ENCODE results near the gene ATP6AP1.

The ATP6AP1 gene

GRCh38 chrX:154458954-154459778, 30.7 kb downstream of the ATP6AP1 start:
- H3K9ac ChIP-seq (ENCODE audit: low read length): no peak overlapping the region
- no peaks in the 10 kb centered on the region for H3K4me1 ChIP-seq (ENCODE audit: insufficient read depth, low read length)
- no peaks in the 10 kb centered on the region for H3K36me3 ChIP-seq (ENCODE audit: insufficient read depth, low read length)
- no peaks in the 10 kb centered on the region for H3K9me3 ChIP-seq (ENCODE audit: low read length)
- no peaks in the 10 kb centered on the region for H3K27me3 ChIP-seq (ENCODE audit: control insufficient read depth in 1 of 2, insufficient read depth in 2 of 2, low read length in 2 of 2)
- peak overlapping the region; percentile 63 for H3K27ac ChIP-seq (ENCODE audit: low read depth, low read length)
- H3K4me3 ChIP-seq (ENCODE audit: low read depth in 1 of 2, low read length in 2 of 2): peak overlapping the region; percentile 59 to 64

GRCh38 chrX:154459832-154460231, 31.4 kb downstream of the ATP6AP1 start:
- no peak overlapping the region for H3K27ac ChIP-seq (ENCODE audit: low read depth, low read length)
- no peaks in the 10 kb centered on the region for H3K36me3 ChIP-seq (ENCODE audit: insufficient read depth, low read length)
- peak overlapping the region in 1 of 2 donors; percentile 27 for H3K4me3 ChIP-seq (ENCODE audit: low read depth in 1 of 2, low read length in 2 of 2)
- no peaks in the 10 kb centered on the region for H3K9me3 ChIP-seq (ENCODE audit: low read length)
- H3K9ac ChIP-seq (ENCODE audit: low read length): no peak overlapping the region
- no peaks in the 10 kb centered on the region for H3K27me3 ChIP-seq (ENCODE audit: control insufficient read depth in 1 of 2, insufficient read depth in 2 of 2, low read length in 2 of 2)
- no peaks in the 10 kb centered on the region for H3K4me1 ChIP-seq (ENCODE audit: insufficient read depth, low read length)

- Histone ChIP-seq H3K9ac (ENCODE audit: low read length) (no peak overlapping the region), H3K9me3 (ENCODE audit: low read length) (no peaks in the 10 kb centered on the region), H3K27me3 (ENCODE audit: control insufficient read depth in 1 of 2, insufficient read depth in 2 of 2, low read length in 2 of 2) (no peaks in the 10 kb centered on the region), H3K4me3 (ENCODE audit: low read depth in 1 of 2, low read length in 2 of 2) (no peak overlapping the region), H3K4me1 (ENCODE audit: insufficient read depth, low read length) (no peaks in the 10 kb centered on the region), H3K36me3 (ENCODE audit: insufficient read depth, low read length) (no peaks in the 10 kb centered on the region), H3K27ac (ENCODE audit: low read depth, low read length) (no peak overlapping the region)
Measured at GRCh38 chrX:154460326-154460725, 31.8 kb downstream of the ATP6AP1 start.

- H3K36me3 ChIP-seq (ENCODE audit: insufficient read depth, low read length): no peaks in the 10 kb centered on the region
- no peak overlapping the region for H3K27ac ChIP-seq (ENCODE audit: low read depth, low read length)
- no peaks in the 10 kb centered on the region for H3K4me1 ChIP-seq (ENCODE audit: insufficient read depth, low read length)
- no peak overlapping the region for H3K9ac ChIP-seq (ENCODE audit: low read length)
- H3K27me3 ChIP-seq (ENCODE audit: control insufficient read depth in 1 of 2, insufficient read depth in 2 of 2, low read length in 2 of 2): no peaks in the 10 kb centered on the region
- no peaks in the 10 kb centered on the region for H3K9me3 ChIP-seq (ENCODE audit: low read length)
- H3K4me3 ChIP-seq (ENCODE audit: low read depth in 1 of 2, low read length in 2 of 2): no peak overlapping the region
Measured at GRCh38 chrX:154462396-154462795, 33.9 kb downstream of the ATP6AP1 start.

GRCh38 chrX:154463611-154464220, 35.2 kb downstream of the ATP6AP1 start:
- no peak overlapping the region for H3K9ac ChIP-seq (ENCODE audit: low read length)
- H3K27ac ChIP-seq (ENCODE audit: low read depth, low read length): no peak overlapping the region
- no peak overlapping the region for H3K4me3 ChIP-seq (ENCODE audit: low read depth in 1 of 2, low read length in 2 of 2)
- no peaks in the 10 kb centered on the region for H3K9me3 ChIP-seq (ENCODE audit: low read length)
- peaks cover 2% of the 10 kb centered on the region for H3K36me3 ChIP-seq (ENCODE audit: insufficient read depth, low read length)
- H3K27me3 ChIP-seq (ENCODE audit: control insufficient read depth in 1 of 2, insufficient read depth in 2 of 2, low read length in 2 of 2): no peaks in the 10 kb centered on the region
- H3K4me1 ChIP-seq (ENCODE audit: insufficient read depth, low read length): no peaks in the 10 kb centered on the region

GRCh38 chrX:154464806-154465365, 36.4 kb downstream of the ATP6AP1 start:
- Histone ChIP-seq H3K4me1 (ENCODE audit: insufficient read depth, low read length) (no peaks in the 10 kb centered on the region), H3K36me3 (ENCODE audit: insufficient read depth, low read length) (peaks cover 8% of the 10 kb centered on the region), H3K9me3 (ENCODE audit: low read length) (no peaks in the 10 kb centered on the region), H3K27ac (ENCODE audit: low read depth, low read length) (no peak overlapping the region), H3K27me3 (ENCODE audit: control insufficient read depth in 1 of 2, insufficient read depth in 2 of 2, low read length in 2 of 2) (no peaks in the 10 kb centered on the region), H3K4me3 (ENCODE audit: low read depth in 1 of 2, low read length in 2 of 2) (no peak overlapping the region), H3K9ac (ENCODE audit: low read length) (no peak overlapping the region)

- H3K27ac ChIP-seq (ENCODE audit: low read depth, low read length): no peak overlapping the region
- H3K27me3 ChIP-seq (ENCODE audit: control insufficient read depth in 1 of 2, insufficient read depth in 2 of 2, low read length in 2 of 2): no peaks in the 10 kb centered on the region
- no peak overlapping the region for H3K9ac ChIP-seq (ENCODE audit: low read length)
- H3K36me3 ChIP-seq (ENCODE audit: insufficient read depth, low read length): peaks cover 8% of the 10 kb centered on the region
- H3K4me3 ChIP-seq (ENCODE audit: low read depth in 1 of 2, low read length in 2 of 2): no peak overlapping the region
- no peaks in the 10 kb centered on the region for H3K4me1 ChIP-seq (ENCODE audit: insufficient read depth, low read length)
- no peaks in the 10 kb centered on the region for H3K9me3 ChIP-seq (ENCODE audit: low read length)
Measured at GRCh38 chrX:154465601-154466000, 37.1 kb downstream of the ATP6AP1 start.

GRCh38 chrX:154466036-154466435, 37.6 kb downstream of the ATP6AP1 start:
- no peaks in the 10 kb centered on the region for H3K4me1 ChIP-seq (ENCODE audit: insufficient read depth, low read length)
- no peak overlapping the region for H3K27ac ChIP-seq (ENCODE audit: low read depth, low read length)
- H3K4me3 ChIP-seq (ENCODE audit: low read depth in 1 of 2, low read length in 2 of 2): no peak overlapping the region
- H3K36me3 ChIP-seq (ENCODE audit: insufficient read depth, low read length): peaks cover 8% of the 10 kb centered on the region
- H3K27me3 ChIP-seq (ENCODE audit: control insufficient read depth in 1 of 2, insufficient read depth in 2 of 2, low read length in 2 of 2): no peaks in the 10 kb centered on the region
- H3K9ac ChIP-seq (ENCODE audit: low read length): no peak overlapping the region
- no peaks in the 10 kb centered on the region for H3K9me3 ChIP-seq (ENCODE audit: low read length)

- Histone ChIP-seq H3K27me3 (ENCODE audit: control insufficient read depth in 1 of 2, insufficient read depth in 2 of 2, low read length in 2 of 2) (no peaks in the 10 kb centered on the region), H3K4me1 (ENCODE audit: insufficient read depth, low read length) (no peaks in the 10 kb centered on the region)
Measured at GRCh38 chrX:154466907-154467306, 38.4 kb downstream of the ATP6AP1 start.

GRCh38 chrX:154467556-154467955, 39.1 kb downstream of the ATP6AP1 start:
- Histone ChIP-seq H3K27ac (ENCODE audit: low read depth, low read length) (no peak overlapping the region), H3K4me1 (ENCODE audit: insufficient read depth, low read length) (no peaks in the 10 kb centered on the region), H3K4me3 (ENCODE audit: low read depth in 1 of 2, low read length in 2 of 2) (no peak overlapping the region), H3K36me3 (ENCODE audit: insufficient read depth, low read length) (peaks cover 8% of the 10 kb centered on the region), H3K9me3 (ENCODE audit: low read length) (no peaks in the 10 kb centered on the region), H3K27me3 (ENCODE audit: control insufficient read depth in 1 of 2, insufficient read depth in 2 of 2, low read length in 2 of 2) (no peaks in the 10 kb centered on the region), H3K9ac (ENCODE audit: low read length) (no peak overlapping the region)

More at GRCh38 chrX:154466907-154467306, 38.4 kb downstream of the ATP6AP1 start:
- H3K9me3 ChIP-seq (ENCODE audit: low read length): no peaks in the 10 kb centered on the region
- H3K36me3 ChIP-seq (ENCODE audit: insufficient read depth, low read length): peaks cover 8% of the 10 kb centered on the region
- H3K9ac ChIP-seq (ENCODE audit: low read length): no peak overlapping the region
- no peak overlapping the region for H3K4me3 ChIP-seq (ENCODE audit: low read depth in 1 of 2, low read length in 2 of 2)
- H3K27ac ChIP-seq (ENCODE audit: low read depth, low read length): no peak overlapping the region

- Histone ChIP-seq H3K9me3 (ENCODE audit: low read length) (no peaks in the 10 kb centered on the region), H3K36me3 (ENCODE audit: insufficient read depth, low read length) (peaks cover 8% of the 10 kb centered on the region), H3K4me1 (ENCODE audit: insufficient read depth, low read length) (no peaks in the 10 kb centered on the region), H3K9ac (ENCODE audit: low read length) (no peak overlapping the region), H3K27ac (ENCODE audit: low read depth, low read length) (no peak overlapping the region), H3K4me3 (ENCODE audit: low read depth in 1 of 2, low read length in 2 of 2) (no peak overlapping the region), H3K27me3 (ENCODE audit: control insufficient read depth in 1 of 2, insufficient read depth in 2 of 2, low read length in 2 of 2) (no peaks in the 10 kb centered on the region)
Measured at GRCh38 chrX:154468217-154468616, 39.7 kb downstream of the ATP6AP1 start.

All from muscle layer of colon (tissue), 2 donors.